ENCODE results near the gene FRMD1.

Gene FRMD1

GRCh38 chr6:168102315-168102985 lies 23.4 kb upstream of the FRMD1 start:
- Histone ChIP-seq H3K27ac (replicated peaks) (no peak overlapping the region), H3K27me3 (ENCODE audit: insufficient read depth, poor library complexity, severe bottlenecking) (peaks cover 7% of the 10 kb centered on the region), H3K4me3 (replicated peaks; ENCODE audit: insufficient read depth, low read length) (no peak overlapping the region)
- no peak for DNase-seq (ENCODE audit: low read depth in 1 of 2, low spot score in 1 of 2)
- no peak for TF ChIP-seq SPI1 (IDR thresholded peaks at IDR 0.05; ENCODE audit: borderline replicate concordance, low read depth)
- TF ChIP-seq REST (IDR thresholded peaks at IDR 0.05; ENCODE audit: insufficient replicate concordance, low read depth): no peak
- TF ChIP-seq POLR2AphosphoS5 (IDR thresholded peaks at IDR 0.05; ENCODE audit: low read depth): no peak
- TF ChIP-seq CTCF (IDR thresholded peaks at IDR 0.05; ENCODE audit: insufficient read depth, low read length): no peak
- TF ChIP-seq GABPA (IDR thresholded peaks at IDR 0.05; ENCODE audit: low read depth): no peak

GRCh38 chr6:168101590-168102314 lies 22.7 kb upstream of the FRMD1 start:
- TF ChIP-seq CTCF (IDR thresholded peaks at IDR 0.05; ENCODE audit: insufficient read depth, low read length) (no peak), POLR2AphosphoS5 (IDR thresholded peaks at IDR 0.05; ENCODE audit: low read depth) (no peak), GABPA (IDR thresholded peaks at IDR 0.05; ENCODE audit: low read depth) (no peak)
- Histone ChIP-seq H3K4me3 (replicated peaks; ENCODE audit: insufficient read depth, low read length) (no peak overlapping the region), H3K27me3 (ENCODE audit: insufficient read depth, poor library complexity, severe bottlenecking) (peaks cover 7% of the 10 kb centered on the region), H3K27ac (replicated peaks) (no peak overlapping the region)
- no peak for DNase-seq (ENCODE audit: low read depth in 1 of 2, low spot score in 1 of 2)

GRCh38 chr6:168100803-168101589 lies 22.0 kb upstream of the FRMD1 start:
- Histone ChIP-seq H3K27ac (replicated peaks) (no peak overlapping the region), H3K4me3 (replicated peaks; ENCODE audit: insufficient read depth, low read length) (no peak overlapping the region), H3K27me3 (ENCODE audit: insufficient read depth, poor library complexity, severe bottlenecking) (peaks cover 7% of the 10 kb centered on the region)
- TF ChIP-seq POLR2AphosphoS5 (IDR thresholded peaks at IDR 0.05; ENCODE audit: low read depth): no peak
- TF ChIP-seq GABPA (IDR thresholded peaks at IDR 0.05; ENCODE audit: low read depth): no peak
- no peak for TF ChIP-seq CTCF (IDR thresholded peaks at IDR 0.05; ENCODE audit: insufficient read depth, low read length)
- no peak for TF ChIP-seq SPI1 (IDR thresholded peaks at IDR 0.05; ENCODE audit: borderline replicate concordance, low read depth)
- no peak for TF ChIP-seq REST (IDR thresholded peaks at IDR 0.05; ENCODE audit: insufficient replicate concordance, low read depth)
- no peak for DNase-seq (ENCODE audit: low read depth in 1 of 2, low spot score in 1 of 2)
